A549 (cell line): Measurements from ENCODE around the gene PLA2G2A.

Experiments used
- CHD2 ChIP-seq: fragments of 150-350 bp; IDR thresholded peaks from 2 replicates; pipeline ENCODE4 v1.6.1; 2014; ENCODE audit warnings: low read length; ENCODE audit not compliant: partially characterized antibody
- RAD21 ChIP-seq, 2 experiments: fragments of >200 bp in 1 of 2; sonication (Bioruptor Twin) in 1 of 2; formaldehyde crosslinking in 1 of 2; IDR thresholded peaks in 1 of 2; conservative IDR thresholded peaks in 1 of 2; 2 replicates in 1 of 2; 3 replicates in 1 of 2; pipeline ENCODE4 v1.6.1; 2012 to 2018; ENCODE audit warnings: inconsistent platforms in 1 of 2
- RFX5 ChIP-seq: fragments of 450-650 bp; IDR thresholded peaks from 2 replicates; pipeline ENCODE4 v1.7.1; 2014; ENCODE audit warnings: antibody characterized with exemption, mild to moderate bottlenecking, moderate library complexity

GRCh38 chr1:19934336-19934735, 45.1 kb downstream of the PLA2G2A start:
- TF ChIP-seq RFX5: no peak
- TF ChIP-seq CHD2: no peak
- TF ChIP-seq RAD21 (conservative IDR thresholded peaks at IDR 0.05 in 1 of 2, IDR thresholded peaks at IDR 0.05 in 1 of 2): no peak
